NT2/D1 (cell line): ENCODE results near the gene PBRM1.

Experiments used
- DNase-seq: peaks from one replicate; pipeline ENCODE4 v3.0.0-alpha.2; 2011; ENCODE audit warnings: low read depth, low spot score
- H3K27me3 ChIP-seq: 2 replicates; pipeline ENCODE4 v1.6.0; 2011; ENCODE audit warnings: mild to moderate bottlenecking; ENCODE audit not compliant: insufficient read length, insufficient read depth
- H3K36me3 ChIP-seq: 2 replicates; pipeline ENCODE4 v1.6.1; 2011; ENCODE audit warnings: mild to moderate bottlenecking, low read length, mixed read lengths; ENCODE audit not compliant: insufficient read depth, insufficient read length
- H3K4me1 ChIP-seq: 2 replicates; pipeline ENCODE4 v1.5.1; 2011; ENCODE audit not compliant: insufficient read depth, insufficient read length
- H3K4me3 ChIP-seq: 2 replicates; pipeline ENCODE4 v1.5.1; 2011; ENCODE audit warnings: low read depth; ENCODE audit not compliant: insufficient read length
- H3K9ac ChIP-seq: 2 replicates; pipeline ENCODE4 v1.6.0; 2011; ENCODE audit warnings: low read depth; ENCODE audit not compliant: insufficient read length
- H3K9me3 ChIP-seq: 2 replicates; pipeline ENCODE4 v1.5.1; 2011; ENCODE audit warnings: mild to moderate bottlenecking, low read length; ENCODE audit not compliant: insufficient read depth
- SUZ12 ChIP-seq: IDR thresholded peaks from 2 replicates; pipeline ENCODE4 v1.6.1; 2011; ENCODE audit not compliant: insufficient read length, insufficient read depth; ENCODE audit errors: extremely low read depth
- YY1 ChIP-seq: IDR thresholded peaks from 2 replicates; pipeline ENCODE4 v1.6.1; 2011; ENCODE audit not compliant: insufficient read length, insufficient read depth
- ZNF274 ChIP-seq: IDR thresholded peaks from 2 replicates; pipeline ENCODE4 v1.6.1; 2011; ENCODE audit warnings: mild to moderate bottlenecking, low read depth, low read length

PBRM1 gene

GRCh38 chr3:52703341-52703740 is 17.6 kb upstream of the PBRM1 start:
- DNase-seq, result no peak
- TF ChIP-seq ZNF274 (no peak), YY1 (no peak), SUZ12 (no peak)
- no peaks in the 10 kb centered on the region for H3K27me3 ChIP-seq
- H3K4me1 ChIP-seq, result peaks cover 2% of the 10 kb centered on the region
- no peaks in the 10 kb centered on the region for H3K9me3 ChIP-seq
- peaks cover 28% of the 10 kb centered on the region for H3K36me3 ChIP-seq
- H3K4me3 ChIP-seq, result no peak overlapping the region
- H3K9ac ChIP-seq, result no peak overlapping the region

GRCh38 chr3:52697632-52697965 is 11.9 kb upstream of the PBRM1 start:
- Histone ChIP-seq H3K9me3 (no peaks in the 10 kb centered on the region), H3K4me1 (no peaks in the 10 kb centered on the region), H3K4me3 (no peak overlapping the region), H3K27me3 (no peaks in the 10 kb centered on the region), H3K9ac (no peak overlapping the region), H3K36me3 (peaks cover 72% of the 10 kb centered on the region)
- TF ChIP-seq YY1, result no peak
- no peak for TF ChIP-seq ZNF274
- no peak for TF ChIP-seq SUZ12
- DNase-seq, result no peak

- no peaks in the 10 kb centered on the region for H3K9me3 ChIP-seq
- peaks cover 73% of the 10 kb centered on the region for H3K36me3 ChIP-seq
- H3K4me3 ChIP-seq, result no peak overlapping the region
- no peaks in the 10 kb centered on the region for H3K4me1 ChIP-seq
- no peak overlapping the region for H3K9ac ChIP-seq
- H3K27me3 ChIP-seq, result no peaks in the 10 kb centered on the region
- no peak for DNase-seq
- no peak for TF ChIP-seq ZNF274
- TF ChIP-seq YY1, result no peak
- no peak for TF ChIP-seq SUZ12
Observed at GRCh38 chr3:52696830-52697631, 11.3 kb upstream of the PBRM1 start.

- DNase-seq, result no peak
- Histone ChIP-seq H3K4me3 (no peak overlapping the region), H3K27me3 (no peaks in the 10 kb centered on the region), H3K9ac (no peak overlapping the region), H3K4me1 (no peaks in the 10 kb centered on the region), H3K9me3 (no peaks in the 10 kb centered on the region), H3K36me3 (peaks cover 81% of the 10 kb centered on the region)
- TF ChIP-seq YY1 (no peak), SUZ12 (no peak), ZNF274 (no peak)
Observed at GRCh38 chr3:52695798-52696671, 10.3 kb upstream of the PBRM1 start.

DNA sequence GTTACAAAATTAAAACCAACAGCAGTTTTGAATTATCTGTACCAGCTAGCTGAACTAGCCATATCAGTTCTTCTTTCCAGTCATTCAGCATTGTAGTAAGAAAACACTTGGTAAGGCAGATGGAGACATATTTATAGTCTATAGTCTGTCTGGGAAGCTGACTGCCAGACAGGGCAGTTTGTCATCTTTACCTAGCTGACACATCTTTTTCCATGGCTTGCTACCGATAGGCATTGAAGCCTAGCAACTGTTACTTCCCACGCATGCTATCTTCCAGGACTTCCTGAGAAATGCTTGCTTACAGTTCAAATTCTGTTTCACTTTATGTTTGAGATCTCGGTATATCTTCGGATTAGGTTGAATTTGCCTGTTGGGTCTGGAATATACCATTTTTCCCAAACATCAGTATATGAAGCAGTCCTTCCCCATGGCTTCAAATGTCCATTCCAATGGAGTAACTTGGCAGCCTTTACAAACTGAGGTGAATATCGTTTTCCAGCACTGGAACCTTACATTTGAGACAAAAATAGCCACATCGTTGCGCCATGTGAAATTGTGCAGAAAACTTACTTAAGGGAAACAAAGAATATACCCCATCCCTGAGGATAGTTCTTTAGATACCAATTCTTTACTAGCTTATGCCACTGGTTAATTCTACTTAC is 8.9 kb upstream of the PBRM1 start:
- DNase-seq, result no peak
- Histone ChIP-seq H3K4me1 (no peaks in the 10 kb centered on the region), H3K9me3 (no peaks in the 10 kb centered on the region), H3K27me3 (no peaks in the 10 kb centered on the region), H3K9ac (no peak overlapping the region), H3K36me3 (peaks cover 87% of the 10 kb centered on the region), H3K4me3 (no peak overlapping the region)
- TF ChIP-seq YY1 (no peak), SUZ12 (no peak), ZNF274 (no peak)

DNA sequence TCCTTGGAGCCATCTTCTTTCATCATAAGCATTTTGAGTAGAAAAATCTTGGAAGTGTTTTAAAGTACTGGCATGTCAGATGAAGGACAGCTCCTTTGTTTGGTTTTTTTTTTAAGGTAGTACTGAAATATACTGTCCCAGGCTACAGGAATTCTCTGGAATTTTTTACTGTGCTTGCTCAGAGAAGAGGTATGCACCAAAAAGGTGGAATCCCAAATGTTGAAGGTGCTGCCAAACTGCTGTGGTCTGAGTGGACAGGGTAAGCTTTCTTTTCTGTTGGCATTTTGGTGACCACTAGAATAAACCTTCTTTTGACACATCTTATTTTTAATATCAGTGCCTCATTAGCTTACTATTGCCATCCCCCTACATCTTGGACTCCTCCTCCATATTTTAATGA is 7.4 kb upstream of the PBRM1 start:
- H3K4me1 ChIP-seq, result no peaks in the 10 kb centered on the region
- H3K36me3 ChIP-seq, result peaks cover 95% of the 10 kb centered on the region
- H3K9me3 ChIP-seq, result no peaks in the 10 kb centered on the region
- H3K27me3 ChIP-seq, result no peaks in the 10 kb centered on the region
- TF ChIP-seq YY1 (no peak), ZNF274 (no peak), SUZ12 (no peak)
- no peak overlapping the region for H3K4me3 ChIP-seq
- no peak for DNase-seq
- no peak overlapping the region for H3K9ac ChIP-seq

DNA sequence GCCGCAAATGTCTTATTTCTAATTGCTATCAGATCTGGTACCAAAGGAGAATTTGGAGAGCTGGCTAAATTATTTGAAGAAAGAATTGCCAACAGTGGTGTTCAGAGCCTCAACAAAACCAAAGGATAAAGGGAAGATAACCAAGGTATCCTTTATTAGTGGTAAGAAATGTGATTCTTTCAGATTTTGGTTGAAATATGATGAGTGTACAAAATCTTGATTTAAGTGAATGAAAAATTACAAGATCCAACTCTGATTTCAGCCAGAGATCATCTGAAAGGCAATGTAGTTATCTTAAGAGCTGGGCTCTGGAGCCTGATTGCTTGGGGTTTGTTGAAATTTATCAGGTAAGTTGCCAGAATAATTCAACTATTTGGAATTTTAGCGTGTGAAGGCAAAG is 4.8 kb upstream of the PBRM1 start:
- Histone ChIP-seq H3K36me3 (peaks cover 89% of the 10 kb centered on the region), H3K4me1 (peaks cover 2% of the 10 kb centered on the region), H3K27me3 (no peaks in the 10 kb centered on the region), H3K9ac (no peak overlapping the region), H3K4me3 (no peak overlapping the region), H3K9me3 (no peaks in the 10 kb centered on the region)
- TF ChIP-seq SUZ12 (no peak), ZNF274 (no peak), YY1 (no peak)
- no peak for DNase-seq
